G401.6 (cell line): ENCODE results near the gene DENND4A.
A peak's percentile ranks its signal among the peaks of the same experiment; 100 is the strongest.

Experiments
- FAIRE-seq: peaks from 2 replicates; lab custom pipeline; 2012; peaks lifted over from hg19 to GRCh38; lab: Jason Lieb, UNC

DENND4A gene

DNA sequence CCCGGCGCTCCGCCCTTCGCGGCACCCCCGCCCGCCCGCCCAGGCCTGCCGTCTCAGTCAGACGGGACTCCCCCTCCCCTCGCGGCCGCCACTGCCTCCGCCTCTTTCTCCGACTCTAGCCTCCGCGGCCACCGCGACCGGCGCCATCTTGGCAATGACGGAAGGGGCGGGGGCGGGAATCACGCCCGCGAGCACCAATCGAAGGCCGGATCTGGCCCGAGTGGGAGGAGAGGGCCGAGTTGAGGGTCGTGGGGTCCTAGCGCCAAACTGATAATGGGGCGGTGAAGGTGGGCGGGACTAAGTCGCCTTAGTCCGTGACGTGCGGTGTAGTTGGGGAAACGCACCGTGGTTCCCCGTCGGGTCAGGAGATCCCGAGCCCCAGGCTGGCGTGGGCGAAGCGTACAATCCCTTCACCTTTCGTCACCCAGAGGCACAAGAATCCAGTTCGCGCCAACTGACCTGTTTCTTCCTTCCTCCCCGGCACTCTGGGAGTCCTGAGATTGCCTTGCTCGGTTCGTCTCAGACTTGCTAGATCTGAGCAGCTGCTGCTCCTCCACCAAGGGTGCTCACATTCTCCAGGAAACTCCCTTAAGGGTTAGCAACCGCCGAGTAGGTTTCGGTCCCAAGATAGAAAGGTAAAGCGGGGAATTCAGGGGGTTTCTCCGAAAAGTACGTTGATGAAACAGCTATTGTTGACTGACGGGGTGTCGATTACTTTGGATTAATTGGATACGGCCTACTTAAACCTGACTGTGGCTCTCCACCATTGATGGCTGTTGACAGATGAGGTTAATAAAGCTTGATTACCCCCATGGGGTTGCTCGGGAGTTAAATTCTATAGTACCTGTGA is at the start of gene DENND4A:
DENND4A (minus strand) TSS at position 156 of the 850 bp plus-strand sequence. CDS start 35,843 bp downstream, outside the sequence.
- FAIRE-seq: peak; percentile 89

DNA sequence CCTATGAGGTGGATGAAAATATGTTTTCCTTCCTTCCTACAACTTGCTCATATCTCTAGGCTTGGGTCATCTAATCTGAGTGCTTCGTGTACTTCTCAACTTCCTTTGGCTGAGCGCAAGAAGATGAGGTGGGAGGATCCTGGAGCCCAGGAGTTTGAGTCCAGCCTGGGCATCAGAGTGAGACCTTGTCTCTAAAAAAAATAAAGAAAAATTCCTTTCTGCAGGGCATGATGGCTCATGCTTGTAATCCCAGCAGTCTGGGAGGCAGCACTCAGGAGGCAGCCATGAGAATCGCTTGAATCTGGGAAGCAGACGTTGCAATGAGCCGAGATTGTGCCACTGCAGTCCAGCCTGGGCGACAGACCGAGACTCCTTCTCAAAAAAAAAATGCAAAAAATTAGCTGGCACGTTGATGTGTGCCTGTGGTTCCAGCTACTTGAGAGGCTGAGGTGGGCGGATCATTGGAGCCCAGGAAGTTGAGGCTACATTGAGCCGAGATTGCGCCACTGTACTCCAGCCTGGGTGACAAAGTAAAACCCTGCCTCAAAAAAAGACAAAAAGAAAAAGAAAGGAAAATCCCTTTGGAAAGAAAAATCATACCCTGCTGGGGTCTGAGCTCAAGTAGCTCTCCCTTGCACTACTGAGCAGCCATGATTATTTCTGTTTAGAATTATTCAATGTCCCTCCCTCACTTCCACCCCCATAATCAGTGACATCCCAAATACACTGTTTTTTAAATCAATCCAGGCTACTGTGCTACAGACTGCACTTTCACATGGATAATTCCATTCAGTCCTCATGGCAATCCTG is 49.2 kb upstream of the DENND4A start:
- FAIRE-seq: no peak

DNA sequence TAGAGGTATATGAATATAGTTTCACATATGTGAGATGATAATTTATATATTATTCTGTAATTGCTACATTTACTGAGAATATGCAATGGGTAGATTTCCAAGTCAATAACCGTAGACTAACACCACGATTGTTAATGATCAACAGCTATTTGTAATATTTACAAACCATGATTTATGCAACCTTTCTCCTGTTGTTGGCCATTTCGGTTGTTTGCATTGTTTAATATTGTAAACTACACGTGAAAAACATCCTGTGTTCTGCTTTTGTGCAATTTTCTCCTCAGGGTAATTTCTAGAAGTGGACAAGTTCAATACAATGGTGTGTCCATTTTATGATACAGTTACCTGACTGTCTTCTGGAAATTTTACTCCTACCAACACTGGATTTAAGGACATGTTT is 47.9 kb upstream of the DENND4A start:
- FAIRE-seq: no peak

DNA sequence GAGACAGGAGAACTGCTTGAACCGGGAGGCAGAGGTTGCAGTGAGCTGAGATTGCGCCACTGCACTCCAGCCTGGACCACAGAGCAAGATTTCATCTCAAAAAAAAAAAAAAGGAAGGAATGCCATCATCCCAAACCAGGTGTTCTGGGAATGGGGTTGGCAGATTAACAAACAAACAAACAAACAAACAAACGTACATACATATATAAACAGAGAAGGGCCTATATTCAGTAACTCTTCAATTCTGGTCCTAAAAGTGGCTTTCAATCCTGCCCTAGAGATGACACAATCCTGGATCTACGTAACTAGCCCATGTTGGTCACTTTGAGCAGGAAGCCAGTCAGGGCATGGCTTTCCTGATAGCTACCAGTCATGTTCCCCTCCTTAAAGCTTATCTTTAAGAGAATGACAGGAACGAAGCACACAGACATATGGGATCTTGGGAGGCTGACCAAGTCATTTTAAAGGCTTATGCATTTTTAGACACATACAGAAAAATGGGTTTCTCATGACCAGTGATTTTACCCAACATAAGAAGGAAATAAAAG is 47.3 kb upstream of the DENND4A start:
- FAIRE-seq: no peak

DNA sequence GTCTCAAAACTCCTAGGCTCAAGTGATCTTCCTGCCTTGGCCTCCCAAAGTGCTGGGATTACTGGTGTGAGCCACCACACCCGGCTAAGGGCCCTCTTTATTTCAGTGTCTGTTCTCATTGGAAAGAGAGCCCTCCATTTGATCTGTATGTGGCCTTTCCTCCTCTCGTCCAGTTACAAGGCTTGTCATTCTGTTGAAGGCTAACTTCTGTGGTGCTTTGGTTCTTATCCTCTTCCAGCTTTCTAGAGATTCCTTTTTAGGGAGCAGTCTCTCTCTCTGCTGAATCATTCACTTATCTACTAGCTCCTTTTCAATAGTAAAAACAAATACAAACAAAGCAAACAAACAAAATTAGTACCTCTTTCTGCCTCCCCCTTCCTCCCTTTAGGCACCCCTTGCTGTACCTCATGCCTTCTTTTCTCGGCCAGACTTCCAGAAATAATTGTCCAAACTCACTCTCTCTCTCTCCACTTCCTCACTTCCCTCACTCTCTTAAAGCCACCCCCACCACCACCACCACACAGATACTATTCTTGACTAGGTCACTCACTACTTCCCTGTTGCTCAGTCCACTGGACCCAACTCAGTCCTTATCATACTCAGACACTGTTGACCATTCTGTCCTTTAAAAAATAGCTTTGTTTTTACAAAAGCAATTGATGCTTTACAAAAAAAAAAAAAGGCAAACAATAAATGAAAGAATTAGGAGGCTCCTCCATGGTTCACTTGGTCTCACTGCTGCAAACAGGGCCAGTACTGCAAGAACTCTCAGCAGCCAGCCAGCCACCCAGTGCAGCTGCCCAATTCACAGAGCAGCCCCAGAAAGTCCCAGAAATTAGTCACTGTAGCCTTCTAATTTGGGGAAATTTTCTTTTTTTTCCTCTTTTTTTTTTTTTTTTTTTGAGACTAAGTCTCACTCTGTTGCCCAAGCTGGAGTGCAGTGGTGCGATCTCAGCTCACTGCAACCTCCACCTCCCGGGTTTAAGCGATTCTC is 45.5 kb upstream of the DENND4A start:
- FAIRE-seq: no peak

DNA sequence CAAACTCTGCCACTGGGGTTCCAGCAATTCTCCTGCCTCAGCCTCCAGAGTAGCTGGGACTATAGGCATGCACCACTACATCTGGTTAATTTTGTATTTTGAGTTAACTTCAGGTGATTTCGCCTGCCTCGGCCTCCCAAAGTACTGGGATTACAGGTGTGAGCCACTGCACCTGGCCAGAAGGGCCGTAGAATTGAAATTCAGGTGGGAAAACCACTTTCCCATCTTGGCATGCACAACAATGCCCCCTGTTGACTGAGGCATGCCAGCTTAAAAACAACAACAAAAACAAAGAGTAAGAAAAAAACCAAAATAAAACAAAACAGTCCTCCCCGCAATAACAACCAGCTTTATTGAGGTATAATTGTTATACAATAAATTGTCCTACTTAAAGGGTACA is 44.6 kb upstream of the DENND4A start:
- no peak for FAIRE-seq

DNA sequence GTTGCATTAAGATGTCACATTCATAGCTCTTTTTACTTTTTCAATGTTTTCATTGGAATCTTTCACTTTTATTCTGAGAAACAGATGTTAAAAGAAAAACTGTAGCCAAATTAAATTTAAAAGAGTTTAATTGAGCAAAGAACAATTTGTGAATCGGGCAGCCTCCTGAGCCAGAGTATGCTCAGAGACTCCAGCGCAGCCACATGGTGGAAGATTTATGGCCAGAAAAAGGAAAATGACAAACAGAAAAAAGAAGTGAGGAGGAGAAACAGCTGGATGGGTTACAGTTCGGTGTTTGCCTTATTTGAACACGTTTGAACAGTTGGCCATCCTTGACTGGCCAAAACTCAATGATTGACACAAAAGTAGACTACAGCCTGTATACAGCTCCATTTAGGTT is 43.4 kb upstream of the DENND4A start:
- FAIRE-seq: no peak

DNA sequence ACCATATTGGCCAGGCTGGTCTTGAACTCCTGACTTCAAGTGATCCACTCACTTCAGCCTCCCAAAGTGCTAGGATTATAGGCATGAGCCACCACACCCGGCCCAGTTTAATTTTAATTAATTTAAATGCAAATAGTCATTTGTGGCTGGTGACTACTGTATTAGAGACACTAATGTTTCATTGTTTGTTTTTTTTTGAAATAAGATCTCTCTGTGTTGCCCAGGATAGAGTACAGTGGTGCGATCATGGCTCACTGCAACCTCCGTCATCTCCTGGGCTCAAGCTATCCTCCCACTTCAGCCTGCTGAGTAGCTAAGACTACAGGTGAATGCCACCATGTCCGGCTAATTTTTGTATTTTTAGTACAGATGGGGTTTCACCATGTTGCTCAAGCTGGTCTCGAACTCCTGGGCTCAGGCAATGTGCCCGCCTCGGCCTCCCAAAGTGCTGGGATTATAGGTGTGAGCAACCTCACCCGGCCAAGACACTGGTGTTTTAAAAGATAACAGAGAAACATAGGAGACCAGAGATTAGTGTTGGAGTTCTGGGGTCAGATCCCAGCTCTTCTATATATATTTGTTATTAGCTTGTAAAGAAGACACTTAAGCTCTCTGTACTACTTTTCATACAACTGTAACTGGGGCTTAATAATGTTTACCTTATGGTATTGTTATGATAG is 42.6 kb upstream of the DENND4A start:
- FAIRE-seq: no peak

DNA sequence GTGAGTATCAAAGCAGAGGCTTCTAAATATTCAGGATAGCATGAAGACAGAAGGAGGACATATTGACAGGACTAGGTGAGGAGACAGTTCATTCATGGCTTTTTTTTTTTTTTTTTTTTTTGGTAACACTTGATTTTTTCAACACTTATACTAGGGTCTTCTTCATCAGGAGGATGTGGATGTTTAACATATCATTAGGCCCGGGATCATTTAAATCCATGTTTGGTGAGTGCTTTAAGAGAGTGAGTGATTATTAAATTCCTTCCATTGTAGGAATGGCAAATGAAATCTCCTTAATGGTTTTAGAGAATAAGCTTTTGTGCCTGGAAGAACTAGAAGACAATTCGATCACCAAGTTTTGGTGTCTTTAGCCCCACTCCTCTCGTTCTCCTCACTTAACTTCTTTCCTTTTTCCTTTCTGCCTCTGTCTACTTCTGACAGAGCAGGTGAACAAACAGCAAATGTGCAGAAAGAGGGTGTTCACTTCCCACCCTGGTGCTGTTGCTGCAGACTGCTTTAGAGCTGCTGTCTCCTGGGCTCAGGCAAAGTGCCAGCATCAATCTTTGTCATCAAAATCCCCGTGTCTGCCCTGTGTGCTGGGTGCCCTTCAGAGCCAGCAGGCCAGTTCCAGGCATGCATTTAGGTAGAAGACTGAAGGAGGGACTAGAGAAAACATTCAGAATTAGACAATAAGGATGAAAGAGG is 41.6 kb upstream of the DENND4A start:
- no peak for FAIRE-seq

DNA sequence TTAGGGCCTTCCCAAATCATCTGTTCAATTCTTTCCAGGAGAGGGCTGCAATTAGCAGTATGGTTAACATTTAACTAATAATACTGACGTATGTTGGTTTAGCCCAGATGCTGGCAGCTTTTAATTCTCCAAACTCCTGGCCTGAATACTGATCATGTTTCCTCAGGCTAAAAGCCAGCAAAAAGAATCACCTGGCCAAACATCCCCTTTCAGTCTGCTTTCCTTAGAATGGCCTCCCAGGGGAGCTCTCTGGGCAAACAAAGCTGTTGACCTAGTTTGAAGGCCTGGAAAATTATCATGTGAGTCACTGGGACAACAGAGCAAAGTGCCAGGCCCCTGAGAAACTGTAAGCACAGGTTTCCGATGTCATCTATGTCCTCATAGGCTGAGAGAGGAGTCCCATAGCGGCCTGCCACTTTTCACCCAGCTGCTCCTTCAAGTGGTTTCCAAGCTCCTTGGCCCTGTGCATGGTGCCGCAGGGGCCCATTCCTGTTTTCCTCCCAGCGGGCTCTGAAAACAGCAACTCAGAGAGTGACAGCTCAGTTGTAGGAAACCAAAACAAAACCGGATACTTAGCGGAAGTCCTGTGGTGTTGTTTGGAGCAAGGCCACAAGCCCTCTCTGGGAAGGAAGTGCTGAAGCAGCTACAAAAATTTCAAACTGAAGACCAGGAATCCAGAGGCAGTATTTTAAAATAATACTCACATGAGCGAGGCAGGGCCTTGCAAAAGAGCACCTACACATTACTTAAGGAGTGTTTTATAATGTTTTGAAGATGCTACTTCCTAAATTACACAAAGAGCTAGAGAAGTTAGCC is 40.7 kb upstream of the DENND4A start:
- FAIRE-seq: no peak

DNA sequence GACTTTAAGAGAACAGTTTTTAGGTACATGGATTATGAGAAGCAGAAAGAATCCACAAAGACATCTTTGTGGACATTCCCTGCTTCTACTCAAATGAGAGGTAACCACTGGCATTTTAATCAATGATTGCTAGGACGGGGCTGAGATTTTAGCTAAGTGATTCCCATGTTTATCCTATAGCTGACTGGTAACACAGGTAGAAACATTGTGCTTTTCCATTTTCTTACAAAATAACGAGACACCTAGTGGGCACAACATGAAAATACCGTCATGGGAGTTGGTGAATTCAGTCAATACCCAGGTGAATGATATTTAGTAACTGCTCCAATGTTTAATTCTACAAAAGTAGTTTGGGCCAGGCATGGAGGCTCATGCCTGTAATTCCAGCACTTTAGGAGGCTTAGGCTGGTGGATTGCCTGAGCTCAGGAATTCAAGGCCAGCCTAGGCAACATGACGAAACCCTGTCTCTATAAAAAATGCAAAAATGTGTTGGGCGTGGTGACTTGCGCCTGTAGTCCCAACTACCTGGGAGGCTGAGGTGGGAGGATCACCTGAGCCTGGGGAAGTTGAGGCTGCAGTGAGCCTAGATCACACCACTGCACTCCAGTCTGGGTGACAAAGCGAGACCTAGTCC is 37.2 kb upstream of the DENND4A start:
- peak; percentile 87 for FAIRE-seq

DNA sequence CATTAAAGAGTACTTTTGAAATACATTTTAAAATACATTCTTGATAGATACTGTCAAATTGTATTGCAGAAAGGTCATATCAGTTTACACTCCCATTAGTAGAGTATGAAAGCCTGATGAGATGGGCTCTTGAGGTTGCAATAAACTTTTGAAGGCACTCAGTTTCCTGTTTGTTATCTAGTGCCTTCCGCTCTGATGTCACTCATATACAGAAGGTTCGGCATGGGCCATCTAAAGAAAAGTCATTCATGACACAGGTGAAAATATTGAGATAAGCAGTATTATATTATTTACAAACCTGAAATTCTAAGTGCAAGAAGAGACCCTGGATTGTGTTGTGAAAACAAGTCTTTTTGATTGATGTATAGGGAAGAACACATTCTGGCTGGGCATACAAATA is 36.5 kb upstream of the DENND4A start:
- FAIRE-seq: no peak

DNA sequence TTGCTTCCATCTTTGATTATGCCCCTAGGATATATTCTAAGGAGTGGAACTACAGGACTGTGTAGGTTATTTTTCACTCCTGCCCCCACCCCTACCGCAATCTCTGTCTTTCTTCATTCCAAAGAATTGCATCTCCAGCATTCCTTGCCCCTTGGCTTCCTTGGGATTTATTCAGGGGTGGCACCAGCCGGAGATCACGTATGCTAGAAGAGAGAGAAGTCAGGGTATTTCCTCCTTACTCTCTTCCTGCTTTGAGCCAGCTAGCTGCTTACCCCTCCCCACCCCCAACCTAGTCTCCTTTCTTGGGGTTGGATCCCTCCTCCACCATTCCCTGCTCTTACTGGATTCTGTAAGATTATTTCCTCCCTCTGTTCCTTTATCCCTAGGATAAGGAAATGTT is 35.0 kb upstream of the DENND4A start:
- no peak for FAIRE-seq

DNA sequence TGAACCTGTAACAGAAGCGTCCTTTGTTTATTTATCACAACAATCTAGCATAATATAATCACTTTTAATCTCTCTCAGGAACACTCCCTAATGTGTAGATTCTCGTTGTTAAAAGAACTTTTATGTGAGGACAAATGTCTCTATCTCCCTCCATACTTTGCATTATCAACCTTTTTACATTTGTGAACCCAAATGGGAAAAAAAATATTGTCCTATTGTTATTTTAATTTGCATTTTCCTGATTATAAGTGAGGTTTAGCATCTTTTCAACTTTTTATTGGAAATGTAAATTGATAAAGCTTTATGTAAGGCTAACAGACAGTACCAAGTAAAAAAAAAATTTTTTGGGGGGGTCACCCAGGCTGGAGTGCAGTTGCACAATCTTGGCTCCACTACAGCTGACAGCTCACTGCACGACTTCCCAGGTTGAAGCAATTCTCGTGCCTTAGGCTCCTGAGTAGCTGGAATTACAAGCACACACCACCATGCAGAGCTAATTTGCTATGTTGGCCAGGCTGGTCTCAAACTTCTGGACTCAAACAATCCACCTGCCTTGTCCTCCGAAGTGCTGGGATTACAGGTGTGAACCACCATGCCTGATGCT is 33.0 kb upstream of the DENND4A start:
- FAIRE-seq: no peak

DNA sequence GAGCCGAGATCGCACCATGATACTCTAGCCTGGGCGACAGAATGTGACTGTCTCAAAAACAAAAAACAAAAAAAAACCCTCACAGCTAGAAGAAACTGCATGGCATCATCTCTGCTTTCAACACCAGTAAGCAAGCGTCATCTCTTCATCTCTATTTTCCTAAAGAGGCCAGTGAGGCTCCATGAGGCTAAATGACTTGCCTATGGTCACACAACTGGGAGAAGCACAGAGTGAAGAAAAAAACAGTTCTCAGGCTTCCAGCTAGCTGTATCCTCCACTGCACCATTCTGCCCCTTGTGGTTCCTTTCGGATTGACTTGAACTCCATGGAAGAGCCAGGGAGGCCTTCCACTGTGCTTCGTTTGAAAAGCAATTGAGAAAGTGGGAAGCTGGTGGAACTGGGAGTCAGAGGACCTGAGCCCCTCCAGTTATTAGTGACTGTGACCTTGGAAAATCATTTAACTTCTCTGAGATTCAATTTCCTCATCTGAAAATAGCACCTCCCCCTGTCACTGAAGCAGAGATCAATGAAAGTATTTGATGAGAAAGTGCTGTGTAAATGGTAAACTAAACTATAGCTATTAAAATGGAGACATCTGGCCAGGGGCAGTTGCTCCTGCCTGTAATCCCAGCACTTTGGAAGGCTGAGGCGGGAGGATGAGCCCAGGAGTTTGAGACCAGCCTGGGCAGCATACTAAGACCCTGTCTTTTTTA is 32.1 kb upstream of the DENND4A start:
- FAIRE-seq: peak; percentile 81

DNA sequence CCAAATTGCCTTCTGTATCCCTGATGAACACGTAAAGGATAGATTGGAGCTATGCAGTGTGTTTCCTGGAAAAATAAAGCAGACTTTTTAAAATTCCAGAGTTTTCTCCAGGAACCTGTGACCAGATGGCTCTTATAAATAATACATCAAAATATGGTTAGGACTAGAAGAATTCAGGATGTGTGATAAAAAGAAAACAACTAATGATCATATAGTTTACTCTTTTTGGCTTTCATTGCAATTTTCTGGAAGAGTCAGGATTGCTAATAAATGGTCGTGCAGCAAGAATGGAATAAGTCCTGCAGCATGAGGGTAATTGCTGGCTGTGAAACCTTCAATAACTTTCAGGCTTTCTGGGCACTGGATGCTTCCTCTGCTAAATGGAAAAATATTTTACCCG is 30.2 kb upstream of the DENND4A start:
- FAIRE-seq: no peak

DNA sequence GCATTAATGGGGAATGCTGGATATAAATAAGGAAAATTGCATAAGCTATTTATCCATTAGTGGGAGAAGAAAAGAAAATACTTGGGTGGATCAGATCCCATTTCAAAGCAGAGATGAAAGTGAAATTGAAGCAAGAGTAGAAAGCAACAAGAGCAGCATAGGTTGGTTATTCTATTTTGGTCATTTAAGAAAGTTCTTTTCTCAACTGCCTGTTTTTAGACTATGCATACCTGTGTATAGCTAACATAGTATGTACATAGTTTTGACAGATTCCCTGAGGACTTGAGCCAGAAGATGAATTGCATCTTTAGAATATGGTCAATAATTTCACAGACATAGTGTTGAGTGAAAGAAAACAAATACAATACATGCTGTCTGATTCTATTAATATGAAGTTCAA is 29.0 kb upstream of the DENND4A start:
- FAIRE-seq: no peak

DNA sequence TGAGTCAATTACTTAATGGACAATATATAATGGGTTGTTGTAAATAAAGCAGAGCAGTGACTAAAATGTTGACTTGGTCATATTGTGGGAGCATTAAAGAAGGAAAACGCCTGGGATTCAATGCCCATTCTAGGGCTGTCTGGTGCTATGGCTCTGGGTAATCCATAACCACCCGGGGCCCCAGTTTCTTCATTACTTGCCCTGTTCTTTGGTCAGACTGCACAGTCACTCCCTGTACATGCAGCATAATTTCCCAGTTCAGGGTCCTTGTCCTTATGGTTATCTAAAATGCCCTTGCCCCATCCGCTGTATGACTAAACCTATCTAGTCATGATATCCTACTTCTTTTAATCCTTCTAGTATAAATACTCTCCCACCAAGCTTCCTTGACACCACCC is 27.5 kb upstream of the DENND4A start:
- no peak for FAIRE-seq
